CD4-positive, alpha-beta T cell treated with Interleukin-1 beta for 1 hour (primary cell): ENCODE measurements around the gene SKI.
A peak's percentile ranks its signal among the peaks of the same experiment; 100 is the strongest.

Experiments
- DNase-seq, 2 donors: peaks; one replicate each; pipeline ENCODE4 v3.0.0-alpha.2; 2020 to 2022

Gene SKI

GRCh38 chr1:2194898-2195673 is 33.0 kb upstream of the SKI start:
- peak; percentile 88 to 89 for DNase-seq

GRCh38 chr1:2195785-2196184 is 32.3 kb upstream of the SKI start:
- DNase-seq = no peak

GRCh38 chr1:2196901-2197638 is 31.0 kb upstream of the SKI start:
- no peak for DNase-seq

- no peak for DNase-seq
Observed at GRCh38 chr1:2197707-2198165, 30.4 kb upstream of the SKI start.

- no peak for DNase-seq
Observed at GRCh38 chr1:2198571-2198970, 29.5 kb upstream of the SKI start.

- peak; percentile 91 for DNase-seq
Observed at GRCh38 chr1:2199042-2199810, 28.9 kb upstream of the SKI start.

- no peak for DNase-seq
Observed at GRCh38 chr1:2200308-2200943, 27.7 kb upstream of the SKI start.

- no peak for DNase-seq
Observed at GRCh38 chr1:2201062-2201461, 27.1 kb upstream of the SKI start.

- no peak for DNase-seq
Observed at GRCh38 chr1:2202008-2202575, 26.0 kb upstream of the SKI start.

- DNase-seq = no peak
Observed at GRCh38 chr1:2202843-2203601, 25.1 kb upstream of the SKI start.

- no peak for DNase-seq
Observed at GRCh38 chr1:2203671-2204414, 24.3 kb upstream of the SKI start.

GRCh38 chr1:2204415-2205190 is 23.5 kb upstream of the SKI start:
- DNase-seq = peak in 1 of 2 donors; percentile 79

GRCh38 chr1:2205191-2205952 is 22.7 kb upstream of the SKI start:
- DNase-seq = peak; percentile 94

GRCh38 chr1:2206813-2207487 is 21.2 kb upstream of the SKI start:
- no peak for DNase-seq

- no peak for DNase-seq
Observed at GRCh38 chr1:2208309-2209239, 19.5 kb upstream of the SKI start.

GRCh38 chr1:2209400-2210083 is 18.6 kb upstream of the SKI start:
- no peak for DNase-seq

- no peak for DNase-seq
Observed at GRCh38 chr1:2210084-2210653, 17.9 kb upstream of the SKI start.
